DND-41 (cell line): ENCODE measurements around the gene MYLIP.

Experiments
- ATAC-seq: fragments of 200-7000 bp; cut with Tn5 transposase; 3 replicates; pipeline ENCODE4 v1.9.1; 2021; ENCODE audit warnings: low read depth; ENCODE audit not compliant: insufficient read depth
- DNase-seq: peaks from one replicate; pipeline ENCODE4 v3.0.0-alpha.2; 2020
- H2AFZ ChIP-seq: 2 replicates; pipeline ENCODE4 v1.6.0; 2012; ENCODE audit warnings: low read depth, low read length
- H3K27ac ChIP-seq: 2 replicates; pipeline ENCODE4 v1.5.1; 2012; ENCODE audit warnings: low read length, inconsistent platforms
- H3K27me3 ChIP-seq: fragments of 200-600 bp; sonication (generic); 2 replicates; pipeline ENCODE4 v1.6.0; 2012; ENCODE audit warnings: low read length, mild to moderate bottlenecking, inconsistent platforms; ENCODE audit not compliant: insufficient read depth, poor library complexity
- H3K36me3 ChIP-seq: 2 replicates; pipeline ENCODE4 v1.5.1; 2012; ENCODE audit warnings: low read length, inconsistent platforms; ENCODE audit not compliant: insufficient read depth
- H3K4me1 ChIP-seq: 2 replicates; pipeline ENCODE4 v1.5.1; 2012; ENCODE audit warnings: mild to moderate bottlenecking, low read length; ENCODE audit not compliant: insufficient read depth
- H3K4me2 ChIP-seq: 2 replicates; pipeline ENCODE4 v1.6.0; 2012; ENCODE audit warnings: mild to moderate bottlenecking, moderate library complexity, low read length, inconsistent platforms; ENCODE audit not compliant: insufficient read depth
- H3K4me3 ChIP-seq, 2 experiments: fragments of 200-600 bp in 1 of 2; shearing (Covaris generic) in 1 of 2; 2 replicates each; pipeline ENCODE4 v1.5.1; 2012 to 2016; ENCODE audit warnings: inconsistent platforms in 2 of 2, low read length in 2 of 2, mild to moderate bottlenecking in 2 of 2, low read depth in 1 of 2, moderate library complexity in 1 of 2
- H3K79me2 ChIP-seq: 2 replicates; pipeline ENCODE4 v1.6.0; 2012; ENCODE audit warnings: low read length, inconsistent platforms; ENCODE audit not compliant: insufficient read depth
- H3K9ac ChIP-seq: 2 replicates; pipeline ENCODE4 v1.6.0; 2012; ENCODE audit warnings: low read depth, mild to moderate bottlenecking, inconsistent platforms, low read length, moderate library complexity
- H3K9me3 ChIP-seq: 2 replicates; pipeline ENCODE4 v1.5.1; 2012; ENCODE audit warnings: low read length, moderate library complexity, mild to moderate bottlenecking, inconsistent platforms; ENCODE audit not compliant: insufficient read depth, severe bottlenecking
- H4K20me1 ChIP-seq: 2 replicates; pipeline ENCODE4 v1.6.0; 2012; ENCODE audit warnings: low read length; ENCODE audit not compliant: insufficient read depth
- CTCF ChIP-seq: IDR thresholded peaks from 2 replicates; pipeline ENCODE4 v1.5.1; 2012; ENCODE audit warnings: borderline replicate concordance, low read length, moderate library complexity, mild to moderate bottlenecking; ENCODE audit not compliant: poor library complexity, severe bottlenecking; ENCODE audit errors: extremely low read depth
- EZH2 ChIP-seq: IDR thresholded peaks from 3 replicates; pipeline ENCODE4 v1.6.1; 2012; ENCODE audit warnings: borderline replicate concordance, low read depth, mild to moderate bottlenecking, moderate library complexity, low read length, inconsistent platforms; ENCODE audit not compliant: severe bottlenecking

Gene MYLIP

DNA sequence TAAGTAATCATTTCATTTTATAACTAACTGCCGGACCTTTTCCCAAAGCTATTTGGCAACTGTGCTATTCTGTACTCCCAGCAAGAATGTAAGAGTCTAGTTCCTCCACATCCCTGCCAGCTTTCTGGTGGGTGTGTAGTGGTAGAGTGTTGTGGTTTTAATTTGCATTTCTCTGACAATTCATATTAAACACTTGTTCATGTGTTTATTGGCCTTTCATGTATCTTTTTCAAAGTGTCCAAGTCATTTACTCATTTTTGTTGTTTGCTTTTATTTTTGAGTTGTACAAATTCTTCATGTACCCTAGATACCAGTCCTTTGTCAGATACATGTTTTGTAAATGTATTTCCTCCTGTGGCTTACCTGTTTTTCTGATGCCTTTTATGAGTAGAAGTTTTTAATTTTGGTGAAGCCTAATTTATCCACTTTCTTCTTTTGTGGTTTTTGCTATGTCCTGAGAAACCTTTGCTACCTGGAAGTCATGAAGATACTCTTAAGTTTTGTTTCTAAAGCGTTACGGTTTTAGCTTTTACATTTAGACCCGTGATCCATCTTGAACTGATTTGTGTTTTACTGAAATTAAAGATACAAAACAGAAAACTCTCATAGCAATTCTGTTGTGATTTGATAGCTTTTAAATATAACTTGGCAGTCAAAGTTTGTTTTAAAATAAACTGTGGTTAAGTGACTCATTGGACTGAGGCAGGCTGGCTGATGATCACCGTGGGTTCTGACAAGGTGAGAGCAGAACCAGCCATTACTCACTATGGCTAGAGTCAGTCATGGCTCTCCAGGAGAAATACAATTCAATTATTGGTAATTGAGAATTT, 8.0 kb downstream of the MYLIP start:
- Histone ChIP-seq H3K4me2 (no peak overlapping the region), H3K9me3 (no peaks in the 10 kb centered on the region), H3K27me3 (peaks cover 19% of the 10 kb centered on the region), H2AFZ (no peak overlapping the region), H3K9ac (no peak overlapping the region), H3K36me3 (no peaks in the 10 kb centered on the region), H3K27ac (no peak overlapping the region), H3K79me2 (no peaks in the 10 kb centered on the region), H4K20me1 (no peaks in the 10 kb centered on the region), H3K4me3 (no peak overlapping the region), H3K4me1 (no peaks in the 10 kb centered on the region)
- DNase-seq (no peak), ATAC-seq (no peak)
- TF ChIP-seq EZH2 (no peak), CTCF (no peak)

DNA sequence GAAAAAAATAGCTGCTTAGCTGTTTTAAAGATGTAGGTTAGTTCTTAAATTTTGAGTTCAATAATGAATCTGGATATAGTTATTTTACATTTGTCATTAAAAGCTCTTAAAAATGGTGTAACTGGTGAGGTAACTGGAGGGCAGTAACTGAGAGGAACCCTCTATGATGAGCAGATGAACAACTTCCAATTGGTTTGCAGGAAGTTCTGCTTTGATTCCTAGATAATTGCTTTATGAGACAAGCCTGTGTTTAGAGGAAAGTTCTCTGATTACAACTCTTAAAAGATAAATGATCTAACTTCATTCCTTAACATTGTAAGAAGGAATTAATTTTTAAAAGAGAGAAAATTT, 8.5 kb downstream of the MYLIP start:
- H3K4me3 ChIP-seq: no peak overlapping the region
- no peaks in the 10 kb centered on the region for H3K4me1 ChIP-seq

DNA sequence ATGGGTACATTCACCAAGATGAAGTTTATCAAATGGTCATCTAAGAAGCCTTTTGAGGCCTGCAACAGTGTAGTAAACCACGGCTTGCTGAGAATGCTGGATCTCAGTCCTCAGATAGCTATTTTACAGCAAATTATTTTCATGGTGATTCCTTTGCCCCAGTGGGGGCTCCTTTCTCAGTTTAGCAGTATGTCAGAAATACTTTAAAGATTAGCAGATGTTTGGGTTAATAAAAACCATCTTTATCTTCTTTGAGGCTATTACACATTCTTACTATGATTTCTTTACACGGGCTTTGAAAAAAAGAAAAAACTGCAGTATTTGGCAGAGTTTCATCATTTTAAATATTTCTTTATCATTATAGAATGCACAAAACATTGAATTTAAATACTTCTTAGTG, 10.7 kb downstream of the MYLIP start:
- no peak overlapping the region for H3K27ac ChIP-seq
- H3K9ac ChIP-seq: no peak overlapping the region
- no peak overlapping the region for H3K4me2 ChIP-seq
- H2AFZ ChIP-seq: no peak overlapping the region
- H3K27me3 ChIP-seq: peaks cover 16% of the 10 kb centered on the region
- H3K4me3 ChIP-seq: no peak overlapping the region
- DNase-seq (no peak), ATAC-seq (no peak)
- no peaks in the 10 kb centered on the region for H3K79me2 ChIP-seq
- TF ChIP-seq CTCF (no peak), EZH2 (no peak)
- no peaks in the 10 kb centered on the region for H3K9me3 ChIP-seq
- H3K4me1 ChIP-seq: no peaks in the 10 kb centered on the region
- H4K20me1 ChIP-seq: no peaks in the 10 kb centered on the region
- no peaks in the 10 kb centered on the region for H3K36me3 ChIP-seq

More for the DNA sequence above, 8.5 kb downstream of the MYLIP start:
- H3K79me2 ChIP-seq: no peaks in the 10 kb centered on the region
- no peak for DNase-seq
- peaks cover 19% of the 10 kb centered on the region for H3K27me3 ChIP-seq
- no peak overlapping the region for H2AFZ ChIP-seq
- no peaks in the 10 kb centered on the region for H3K9me3 ChIP-seq
- no peak for TF ChIP-seq EZH2
- no peak for TF ChIP-seq CTCF
- H3K9ac ChIP-seq: no peak overlapping the region
- no peak overlapping the region for H3K4me2 ChIP-seq
- no peak overlapping the region for H3K27ac ChIP-seq
- no peak for ATAC-seq
- H4K20me1 ChIP-seq: no peaks in the 10 kb centered on the region
- no peaks in the 10 kb centered on the region for H3K36me3 ChIP-seq
